Measurements from ENCODE around the gene SMTN. TPM values are rescaled to one million over a fixed set of nuclear protein-coding genes. Genes with fewer than 3 reads are reported as not detected.
"Not testable (repeated sequence)": the region's sequence is repeated elsewhere in the genome, so short reads cannot be mapped to it uniquely, and the experiment has no call there.

SMTN gene
- 70.3 TPM for polyA plus RNA-seq (2013, experiment 1 of 2; ENCODE audit: insufficient read length)
- 69.1 TPM for polyA plus RNA-seq (2013, experiment 2 of 2; ENCODE audit: insufficient read length)

- peak; percentile 90 for DNase-seq
These were observed at the start of gene SMTN for GRCh38 chr22:31080848-31081649. TSS of gene SMTN (plus strand) at chr22:31081318. CDS start at chr22:31083259, 1,941 bp downstream.

DNA sequence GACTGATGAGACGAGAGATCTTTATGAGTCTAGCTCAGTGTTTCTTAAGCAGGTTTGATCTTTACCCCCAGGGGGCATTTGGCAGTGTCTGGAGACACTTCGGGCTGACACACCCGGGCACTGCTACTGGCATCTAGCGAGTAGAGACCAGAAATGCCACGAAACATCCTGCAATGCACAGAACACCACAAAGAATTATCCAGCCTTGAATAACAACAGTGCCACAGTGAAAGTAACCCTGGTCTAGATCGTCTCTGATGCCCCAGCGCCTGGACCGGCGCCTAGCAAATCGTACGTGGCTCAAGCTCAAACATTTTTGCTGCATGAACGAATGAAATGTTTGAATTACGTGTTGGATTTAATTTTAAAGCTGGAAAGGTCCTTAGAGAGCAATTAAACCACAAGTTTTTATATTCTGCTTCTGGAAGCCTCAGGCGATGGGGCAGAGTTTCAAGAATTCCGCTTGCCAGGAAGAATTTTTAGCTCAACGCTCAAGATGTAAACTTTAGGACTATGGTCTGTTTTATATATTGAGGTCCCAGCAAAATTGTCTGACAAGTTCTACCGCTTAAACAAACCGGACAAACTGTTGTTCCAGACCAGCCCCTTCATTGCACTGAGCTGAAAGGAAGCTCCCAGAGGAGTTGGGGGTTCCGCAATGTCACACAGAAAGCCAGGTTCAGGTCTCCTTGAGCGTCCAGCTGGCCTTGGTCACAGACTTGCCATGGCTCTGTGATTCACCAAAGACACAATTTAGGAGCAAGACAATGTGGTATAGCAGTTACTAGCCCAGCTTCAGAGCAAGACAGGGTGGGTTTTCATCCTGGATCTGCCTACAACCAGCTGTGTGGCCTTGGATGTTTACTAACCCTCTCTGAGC, 44.2 kb upstream of the SMTN start:
- DNase-seq, result peak; percentile 80

- DNase-seq, result no peak
These were observed 42.4 kb upstream of the SMTN start for GRCh38 chr22:31038686-31039085.

DNA sequence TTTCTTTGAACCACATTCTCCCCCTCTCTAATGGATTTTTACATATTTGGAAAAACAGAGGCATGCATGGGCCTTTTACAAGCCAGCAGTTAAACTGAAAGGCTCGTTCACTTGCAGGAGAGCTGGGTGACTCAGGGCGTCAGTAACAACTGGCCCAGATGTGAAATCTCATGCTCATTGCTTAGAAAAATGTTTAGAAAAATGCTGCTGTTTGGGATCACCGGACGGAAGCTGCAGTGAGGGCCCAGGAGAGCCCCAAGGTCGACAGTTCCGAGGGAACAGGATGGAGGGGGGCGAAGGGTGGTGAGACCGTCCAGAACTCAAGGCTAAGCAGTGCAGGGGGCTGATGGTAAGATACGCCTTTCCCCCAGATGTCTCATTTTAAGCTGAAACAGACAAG, 41.7 kb upstream of the SMTN start:
- peak; percentile 63 for DNase-seq

GRCh38 chr22:31040542-31041398, 40.3 kb upstream of the SMTN start:
- no peak for DNase-seq

- no peak for DNase-seq
These were observed 36.8 kb upstream of the SMTN start for GRCh38 chr22:31044262-31044861.

- no peak for DNase-seq
These were observed 35.1 kb upstream of the SMTN start for GRCh38 chr22:31045900-31046538.

DNA sequence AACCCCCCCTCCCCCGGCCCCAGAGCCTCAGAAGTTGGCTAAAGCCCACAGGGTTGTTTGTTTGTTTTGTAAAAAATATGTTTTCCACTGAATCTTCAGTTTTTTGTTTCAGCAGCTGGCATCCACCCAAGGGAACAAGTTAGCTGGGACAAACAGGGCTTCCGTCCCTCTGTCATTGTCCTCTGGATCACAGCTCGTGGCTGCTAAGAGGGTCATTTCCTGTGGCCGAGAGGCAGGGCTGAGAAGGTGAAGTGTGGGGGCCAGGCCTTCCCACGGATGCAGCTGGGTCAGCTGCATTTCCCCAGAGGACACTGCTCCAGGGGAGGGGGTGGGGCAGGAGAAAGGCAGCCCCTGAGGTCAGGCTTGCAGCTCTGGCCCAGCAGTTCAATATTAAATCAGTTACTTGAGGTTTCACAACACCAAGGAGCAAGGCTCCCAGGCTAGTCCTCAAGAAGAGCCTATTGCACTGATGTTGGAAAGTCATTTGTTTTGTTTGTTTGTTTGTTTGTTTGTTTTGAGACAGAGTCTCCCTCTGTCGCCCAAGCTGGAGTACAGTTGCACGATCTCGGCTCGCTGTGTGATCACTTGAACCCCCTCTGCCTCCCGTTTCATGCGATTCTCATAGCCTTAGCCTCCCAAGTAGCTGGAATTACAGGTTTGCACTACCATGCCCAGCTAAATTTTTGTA, 34.4 kb upstream of the SMTN start:
- no peak for DNase-seq

- DNase-seq, result no peak
These were observed 32.5 kb upstream of the SMTN start for GRCh38 chr22:31048570-31048969.

DNA sequence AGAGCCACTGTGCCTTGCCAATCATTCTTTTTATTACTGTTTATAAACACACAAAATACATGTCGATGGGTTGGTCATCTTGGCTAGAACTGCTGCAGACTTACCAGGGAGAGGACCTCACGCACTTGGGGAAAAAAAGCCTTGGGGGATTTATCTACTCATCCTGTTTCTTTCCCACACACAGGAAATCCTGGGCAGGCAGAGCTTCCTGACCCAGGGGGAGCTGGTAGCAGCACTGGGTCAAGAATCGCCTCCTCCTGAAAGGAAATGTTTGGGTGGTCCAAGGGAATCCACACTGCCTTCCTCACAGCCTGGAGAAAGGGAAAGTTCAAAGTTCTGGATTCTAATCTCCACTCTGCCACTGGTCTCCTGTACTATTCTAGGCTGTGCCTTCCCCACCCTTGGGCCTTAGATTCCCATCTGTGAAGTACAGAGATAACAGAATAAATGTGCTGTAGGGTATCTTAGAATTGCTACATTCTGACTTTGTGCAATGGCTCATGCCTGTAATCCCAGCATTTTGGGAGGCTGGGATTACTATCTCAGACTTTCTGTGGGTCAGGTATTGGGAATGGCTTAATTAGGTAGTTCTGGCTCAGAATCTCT, 31.2 kb upstream of the SMTN start:
- no peak for DNase-seq

DNA sequence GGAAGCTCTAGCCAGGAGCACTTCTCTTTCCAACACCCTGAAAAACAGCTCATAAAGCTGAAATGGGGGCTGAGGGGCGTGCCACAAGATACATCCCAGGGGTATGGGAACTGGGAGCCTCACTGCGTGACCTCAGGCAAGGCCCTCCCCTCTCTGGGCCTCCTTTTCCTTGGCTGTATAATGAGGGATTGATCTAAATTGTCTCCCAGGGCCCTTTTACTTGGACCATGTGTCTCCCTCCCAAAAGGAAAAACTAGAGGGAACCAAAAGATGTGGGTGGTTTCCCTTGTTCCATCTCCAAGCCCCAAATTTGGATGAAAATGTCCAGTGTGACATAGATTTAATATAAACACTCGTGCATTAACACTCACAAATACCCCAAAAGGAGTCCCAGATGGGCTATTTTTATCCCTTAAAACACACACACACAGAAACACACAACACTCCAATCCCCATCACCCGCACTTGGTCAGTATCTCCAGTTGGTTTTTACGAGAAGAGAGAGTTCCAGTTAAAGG, 25.9 kb upstream of the SMTN start:
- DNase-seq, result no peak

DNA sequence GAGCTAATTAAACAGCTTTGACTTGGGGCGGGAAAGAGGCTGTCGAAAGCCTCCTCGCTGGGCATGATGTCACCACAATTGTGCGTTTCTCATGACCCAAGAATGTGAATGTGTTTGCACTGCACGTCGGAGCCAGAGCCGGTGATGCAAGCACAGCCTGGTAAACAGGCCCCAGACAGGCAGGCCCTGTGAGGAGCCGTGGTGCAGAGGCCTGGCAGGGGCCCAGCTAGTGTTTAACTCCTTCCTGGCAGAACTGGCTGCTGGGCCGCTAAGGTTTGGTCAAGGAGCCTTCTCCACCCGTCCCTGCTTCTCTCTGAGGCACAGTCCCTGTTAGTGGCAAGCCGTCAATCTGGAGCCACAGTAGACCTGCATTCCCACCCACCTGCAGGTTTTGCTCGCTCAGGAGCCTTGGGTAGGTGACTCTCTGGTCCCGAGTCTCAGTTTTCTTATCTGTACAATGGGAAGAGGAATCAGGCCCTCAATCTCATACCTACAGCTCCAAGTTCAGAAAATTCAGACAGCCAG, 25.4 kb upstream of the SMTN start:
- DNase-seq, result peak; percentile 97

GRCh38 chr22:31056986-31057599, 24.0 kb upstream of the SMTN start:
- DNase-seq, result no peak

DNA sequence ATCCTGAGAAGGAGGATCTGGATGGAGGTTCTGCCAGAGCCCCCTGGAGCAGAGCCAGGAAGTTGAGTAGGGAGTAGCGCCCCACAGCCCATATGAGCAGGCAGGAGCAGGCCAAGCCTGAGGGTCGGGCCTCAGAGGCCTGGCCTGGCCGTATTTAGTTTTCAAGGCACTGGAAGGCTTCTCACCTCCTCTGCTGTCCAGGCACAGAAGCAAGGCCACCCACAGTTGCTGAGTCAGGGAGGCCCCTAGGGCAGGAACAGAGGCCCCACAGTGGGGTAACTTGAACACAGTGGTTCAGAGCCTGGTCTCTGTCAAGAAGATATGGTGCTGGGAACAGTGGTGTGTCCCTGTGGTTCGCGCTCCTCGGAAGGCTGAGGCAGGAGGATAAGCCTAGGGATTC, 21.5 kb upstream of the SMTN start:
- DNase-seq, result not testable (repeated sequence)

DNA sequence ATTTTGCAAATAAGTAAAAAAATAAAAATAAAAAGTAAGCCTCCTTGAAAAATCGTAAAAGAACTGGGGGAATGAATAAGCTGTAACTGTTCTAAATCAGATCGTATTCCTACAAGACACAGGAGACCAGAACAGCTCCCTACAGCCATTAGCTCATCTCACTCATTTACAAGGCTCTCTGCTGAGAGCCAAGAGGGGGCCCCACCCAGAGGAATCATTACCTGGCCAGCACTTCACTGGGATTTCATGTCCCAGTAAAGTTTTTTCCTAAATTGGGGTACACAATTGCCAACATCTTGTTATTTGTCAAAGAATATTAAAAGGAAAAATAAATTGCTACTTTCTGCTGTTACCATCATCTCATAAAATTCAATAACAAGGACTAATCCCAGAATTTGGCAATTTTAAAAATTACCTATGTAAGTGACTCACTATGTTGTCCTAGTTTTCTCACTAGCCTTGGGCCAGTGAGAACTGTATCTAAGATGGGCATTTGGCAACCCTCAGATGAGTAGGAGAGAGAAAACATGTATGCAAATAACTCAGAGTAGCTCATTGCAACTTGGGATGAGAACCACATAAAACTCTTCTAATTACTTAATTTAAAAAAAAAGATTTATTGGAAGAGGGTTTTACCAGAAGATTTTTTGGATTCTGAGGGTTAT, 18.4 kb upstream of the SMTN start:
- no peak for DNase-seq

DNA sequence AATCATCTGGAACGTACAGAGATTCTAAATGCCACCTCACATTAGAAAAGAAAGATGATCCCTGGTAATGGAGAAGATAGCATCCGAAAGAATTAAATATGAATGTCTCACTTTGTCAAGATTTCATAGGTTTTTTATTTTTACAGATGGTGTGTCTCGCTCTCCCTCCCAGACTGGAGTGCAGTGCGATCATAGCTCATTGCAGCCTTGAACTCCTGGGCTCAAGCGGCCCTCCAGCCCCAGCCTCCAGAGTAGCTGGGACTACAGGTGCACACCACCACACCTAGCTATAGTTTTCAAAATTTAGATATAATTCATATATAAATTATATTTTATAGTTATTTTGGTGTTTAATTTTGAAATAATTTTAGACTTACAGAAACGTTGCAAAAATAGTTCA, 16.7 kb upstream of the SMTN start:
- DNase-seq, result no peak

DNA sequence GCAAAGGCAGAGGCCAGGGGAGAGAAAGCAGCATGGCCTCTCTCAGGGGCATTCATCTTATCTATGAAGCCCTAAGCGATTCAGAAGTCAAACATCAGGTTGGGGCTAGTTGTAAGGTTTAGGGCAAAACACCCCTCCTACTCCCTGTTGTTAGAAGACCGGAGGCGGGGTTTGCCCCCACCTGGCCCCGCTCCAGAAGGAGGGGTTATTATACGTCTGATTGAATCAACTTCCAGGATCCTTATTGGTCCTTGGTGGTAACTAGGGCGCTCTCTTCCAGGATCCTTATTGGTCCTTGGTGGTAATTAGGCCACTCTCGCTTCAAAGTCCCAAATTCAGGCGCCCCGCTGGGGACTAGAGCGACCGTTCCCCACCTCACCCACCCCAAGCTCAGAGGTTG, 12.1 kb upstream of the SMTN start:
- DNase-seq, result no peak

- DNase-seq, result not testable (repeated sequence)
These were observed 11.3 kb upstream of the SMTN start for GRCh38 chr22:31069691-31070314.

Data from fibroblast of skin of scalp (primary cell).